Gastrocnemius medialis (tissue), 4 donors: ENCODE measurements around the gene ATRIP.

ENCODE experiments used
- POLR2A ChIP-seq, 2 donors: fragments of 450-650 bp; IDR thresholded peaks; one replicate each; pipeline ENCODE4 v1.6.1; 2017; ENCODE audit warnings: antibody characterized with exemption in 2 of 2, mild to moderate bottlenecking in 2 of 2, moderate library complexity in 2 of 2
- TF ChIP-seq, protein P1 (sequence below), 5 experiments: fragments of 450-650 bp in 3 of 5; fragments of 200-600 bp in 2 of 5; sonication (generic) in 2 of 5; IDR thresholded peaks in 4 of 5; conservative IDR thresholded peaks in 1 of 5; 1 replicate in 4 of 5; 2 replicates in 1 of 5; pipeline ENCODE4 v1.5.1; 2016 to 2019; ENCODE audit warnings: antibody characterized with exemption in 5 of 5, mild to moderate bottlenecking in 3 of 5, moderate library complexity in 3 of 5

DNA sequence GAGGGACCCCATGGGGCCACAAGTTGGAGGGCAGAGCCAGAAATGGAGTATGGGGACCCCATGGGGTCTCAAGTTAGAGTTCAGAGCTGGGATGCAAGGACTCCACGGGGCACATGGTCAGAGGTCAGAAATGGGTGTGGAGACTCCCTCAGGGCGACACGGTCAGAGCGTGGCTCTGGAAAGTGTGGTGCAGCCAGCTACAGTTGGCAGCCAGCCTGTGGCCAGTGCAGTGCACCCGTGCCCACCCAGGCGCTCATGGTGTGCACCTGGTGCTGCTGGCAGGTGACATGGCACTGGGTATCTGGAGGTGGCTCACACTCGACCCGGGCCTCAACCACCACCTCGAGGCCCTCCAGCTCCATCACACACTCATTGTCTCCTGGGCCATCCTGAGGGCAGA lies 27.9 kb upstream of the ATRIP start:
- TF ChIP-seq, protein P1, sequence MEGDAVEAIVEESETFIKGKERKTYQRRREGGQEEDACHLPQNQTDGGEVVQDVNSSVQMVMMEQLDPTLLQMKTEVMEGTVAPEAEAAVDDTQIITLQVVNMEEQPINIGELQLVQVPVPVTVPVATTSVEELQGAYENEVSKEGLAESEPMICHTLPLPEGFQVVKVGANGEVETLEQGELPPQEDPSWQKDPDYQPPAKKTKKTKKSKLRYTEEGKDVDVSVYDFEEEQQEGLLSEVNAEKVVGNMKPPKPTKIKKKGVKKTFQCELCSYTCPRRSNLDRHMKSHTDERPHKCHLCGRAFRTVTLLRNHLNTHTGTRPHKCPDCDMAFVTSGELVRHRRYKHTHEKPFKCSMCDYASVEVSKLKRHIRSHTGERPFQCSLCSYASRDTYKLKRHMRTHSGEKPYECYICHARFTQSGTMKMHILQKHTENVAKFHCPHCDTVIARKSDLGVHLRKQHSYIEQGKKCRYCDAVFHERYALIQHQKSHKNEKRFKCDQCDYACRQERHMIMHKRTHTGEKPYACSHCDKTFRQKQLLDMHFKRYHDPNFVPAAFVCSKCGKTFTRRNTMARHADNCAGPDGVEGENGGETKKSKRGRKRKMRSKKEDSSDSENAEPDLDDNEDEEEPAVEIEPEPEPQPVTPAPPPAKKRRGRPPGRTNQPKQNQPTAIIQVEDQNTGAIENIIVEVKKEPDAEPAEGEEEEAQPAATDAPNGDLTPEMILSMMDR (IDR thresholded peaks at IDR 0.05 in 4 of 5, conservative IDR thresholded peaks at IDR 0.05 in 1 of 5), result no peak
- no peak for TF ChIP-seq POLR2A (IDR thresholded peaks at IDR 0.05)
